Measurements from ENCODE around the gene DDX28. TPM values are rescaled to one million over a fixed set of nuclear protein-coding genes. Genes with fewer than 3 reads are reported as not detected.
"Not testable (repeated sequence)": the region's sequence is repeated elsewhere in the genome, so short reads cannot be mapped to it uniquely, and the experiment has no call there.

Gene DDX28
- total RNA-seq, 2 donors from 2014 or later, result 7.2 to 18.7 TPM

GRCh38 chr16:68059804-68060203 is 36.8 kb upstream of the DDX28 start:
- Mint-ChIP-seq H3K27me3 (no peaks in the 10 kb centered on the region), H3K4me1 (peaks cover 24% of the 10 kb centered on the region), H3K4me3 (peak overlapping the region; percentile 1), H3K27ac (peak overlapping the region; percentile 65), H3K36me3 (ENCODE audit: low read depth) (peaks cover 82% of the 10 kb centered on the region), H3K9me3 (no peaks in the 10 kb centered on the region)
- peak; percentile 53 for ATAC-seq (replicated peaks)

GRCh38 chr16:68055395-68055794 is 32.4 kb upstream of the DDX28 start:
- peaks cover 6% of the 10 kb centered on the region for H3K4me1 Mint-ChIP-seq
- no peak overlapping the region for H3K4me3 Mint-ChIP-seq
- no peak overlapping the region for H3K27ac Mint-ChIP-seq
- peaks cover 92% of the 10 kb centered on the region for H3K36me3 Mint-ChIP-seq (ENCODE audit: low read depth)
- no peak for ATAC-seq (replicated peaks)
- H3K9me3 Mint-ChIP-seq, result no peaks in the 10 kb centered on the region
- H3K27me3 Mint-ChIP-seq, result no peaks in the 10 kb centered on the region

- no peak for ATAC-seq (replicated peaks)
These were observed 26.4 kb upstream of the DDX28 start for GRCh38 chr16:68049449-68049848.

GRCh38 chr16:68047987-68048386 is 25.0 kb upstream of the DDX28 start:
- no peak for ATAC-seq (replicated peaks)
- Mint-ChIP-seq H3K36me3 (ENCODE audit: low read depth) (peaks cover 83% of the 10 kb centered on the region), H3K9me3 (no peaks in the 10 kb centered on the region), H3K4me3 (no peak overlapping the region), H3K4me1 (no peaks in the 10 kb centered on the region), H3K27me3 (no peaks in the 10 kb centered on the region), H3K27ac (no peak overlapping the region)

More at GRCh38 chr16:68049449-68049848, 26.4 kb upstream of the DDX28 start:
- no peak overlapping the region for H3K27ac Mint-ChIP-seq
- H3K9me3 Mint-ChIP-seq, result no peaks in the 10 kb centered on the region
- no peak overlapping the region for H3K4me3 Mint-ChIP-seq
- peaks cover 90% of the 10 kb centered on the region for H3K36me3 Mint-ChIP-seq (ENCODE audit: low read depth)
- H3K27me3 Mint-ChIP-seq, result no peaks in the 10 kb centered on the region
- H3K4me1 Mint-ChIP-seq, result no peaks in the 10 kb centered on the region

GRCh38 chr16:68046106-68046505 is 23.1 kb upstream of the DDX28 start:
- Mint-ChIP-seq H3K9me3 (no peaks in the 10 kb centered on the region), H3K36me3 (ENCODE audit: low read depth) (peaks cover 74% of the 10 kb centered on the region), H3K27me3 (no peaks in the 10 kb centered on the region), H3K27ac (no peak overlapping the region), H3K4me3 (no peak overlapping the region), H3K4me1 (no peaks in the 10 kb centered on the region)
- ATAC-seq (replicated peaks), result no peak

- Mint-ChIP-seq H3K36me3 (ENCODE audit: low read depth) (peaks cover 65% of the 10 kb centered on the region), H3K9me3 (no peaks in the 10 kb centered on the region), H3K4me1 (peaks cover 9% of the 10 kb centered on the region), H3K27me3 (no peaks in the 10 kb centered on the region), H3K4me3 (no peak overlapping the region), H3K27ac (no peak overlapping the region)
- ATAC-seq (replicated peaks), result no peak
These were observed 18.8 kb upstream of the DDX28 start for GRCh38 chr16:68041783-68042182.

- Mint-ChIP-seq H3K9me3 (no peaks in the 10 kb centered on the region), H3K27me3 (no peaks in the 10 kb centered on the region)
These were observed 17.7 kb upstream of the DDX28 start for GRCh38 chr16:68040506-68041288.

GRCh38 chr16:68037841-68038597 is 15.0 kb upstream of the DDX28 start:
- Mint-ChIP-seq H3K36me3 (ENCODE audit: low read depth) (peaks cover 57% of the 10 kb centered on the region), H3K27me3 (no peaks in the 10 kb centered on the region), H3K27ac (no peak overlapping the region), H3K4me3 (no peak overlapping the region), H3K4me1 (peaks cover 9% of the 10 kb centered on the region), H3K9me3 (no peaks in the 10 kb centered on the region)
- ATAC-seq (replicated peaks), result no peak

More at GRCh38 chr16:68040506-68041288, 17.7 kb upstream of the DDX28 start:
- H3K36me3 Mint-ChIP-seq (ENCODE audit: low read depth), result peaks cover 60% of the 10 kb centered on the region
- H3K4me3 Mint-ChIP-seq, result no peak overlapping the region
- peak overlapping the region; percentile 60 for H3K27ac Mint-ChIP-seq
- H3K4me1 Mint-ChIP-seq, result peaks cover 9% of the 10 kb centered on the region
- ATAC-seq (replicated peaks), result peak; percentile 99

- Mint-ChIP-seq H3K4me3 (no peak overlapping the region), H3K9me3 (no peaks in the 10 kb centered on the region), H3K27me3 (no peaks in the 10 kb centered on the region), H3K27ac (no peak overlapping the region), H3K4me1 (peaks cover 10% of the 10 kb centered on the region), H3K36me3 (ENCODE audit: low read depth) (peaks cover 62% of the 10 kb centered on the region)
- no peak for ATAC-seq (replicated peaks)
These were observed 12.2 kb upstream of the DDX28 start for GRCh38 chr16:68035227-68035626.

GRCh38 chr16:68033101-68033500 is 10.1 kb upstream of the DDX28 start:
- H3K9me3 Mint-ChIP-seq, result no peaks in the 10 kb centered on the region
- no peak for ATAC-seq (replicated peaks)
- H3K27ac Mint-ChIP-seq, result no peak overlapping the region
- no peaks in the 10 kb centered on the region for H3K27me3 Mint-ChIP-seq
- peaks cover 5% of the 10 kb centered on the region for H3K4me1 Mint-ChIP-seq
- no peak overlapping the region for H3K4me3 Mint-ChIP-seq
- H3K36me3 Mint-ChIP-seq (ENCODE audit: low read depth), result peaks cover 53% of the 10 kb centered on the region

- Mint-ChIP-seq H3K36me3 (ENCODE audit: low read depth) (peaks cover 58% of the 10 kb centered on the region), H3K9me3 (no peaks in the 10 kb centered on the region), H3K4me1 (peaks cover 5% of the 10 kb centered on the region), H3K4me3 (no peak overlapping the region), H3K27ac (peak overlapping the region; percentile 55), H3K27me3 (no peaks in the 10 kb centered on the region)
- ATAC-seq (replicated peaks), result peak; percentile 49
These were observed 8.9 kb upstream of the DDX28 start for GRCh38 chr16:68031951-68032350.

GRCh38 chr16:68030108-68030507 is 7.1 kb upstream of the DDX28 start:
- ATAC-seq (replicated peaks); H3K27me3 Mint-ChIP-seq; H3K9me3 Mint-ChIP-seq; H3K4me3 Mint-ChIP-seq; H3K4me1 Mint-ChIP-seq; H3K27ac Mint-ChIP-seq: not testable (repeated sequence)
- peaks cover 66% of the 10 kb centered on the region for H3K36me3 Mint-ChIP-seq (ENCODE audit: low read depth)

GRCh38 chr16:68028996-68029395 is 6.0 kb upstream of the DDX28 start:
- no peaks in the 10 kb centered on the region for H3K27me3 Mint-ChIP-seq
- ATAC-seq (replicated peaks), result no peak
- peaks cover 5% of the 10 kb centered on the region for H3K4me1 Mint-ChIP-seq
- H3K27ac Mint-ChIP-seq, result no peak overlapping the region
- no peaks in the 10 kb centered on the region for H3K9me3 Mint-ChIP-seq
- no peak overlapping the region for H3K4me3 Mint-ChIP-seq
- H3K36me3 Mint-ChIP-seq (ENCODE audit: low read depth), result peaks cover 64% of the 10 kb centered on the region

- Mint-ChIP-seq H3K9me3 (no peaks in the 10 kb centered on the region), H3K27me3 (no peaks in the 10 kb centered on the region), H3K4me1 (no peaks in the 10 kb centered on the region), H3K27ac (peak overlapping the region; percentile 97), H3K36me3 (ENCODE audit: low read depth) (peaks cover 54% of the 10 kb centered on the region), H3K4me3 (peak overlapping the region; percentile 89)
- no peak for ATAC-seq (replicated peaks)
These were observed 729 bp downstream of the DDX28 start for GRCh38 chr16:68022278-68022727.

GRCh38 chr16:68021490-68021889 is 1.5 kb downstream of the DDX28 start:
- H3K4me1 Mint-ChIP-seq, result no peaks in the 10 kb centered on the region
- no peaks in the 10 kb centered on the region for H3K9me3 Mint-ChIP-seq
- H3K4me3 Mint-ChIP-seq, result peak overlapping the region; percentile 89
- no peak for ATAC-seq (replicated peaks)
- no peaks in the 10 kb centered on the region for H3K27me3 Mint-ChIP-seq
- H3K27ac Mint-ChIP-seq, result no peak overlapping the region
- H3K36me3 Mint-ChIP-seq (ENCODE audit: low read depth), result peaks cover 46% of the 10 kb centered on the region
